HPDE6-E6E7 (cell line): ENCODE data around the gene GNAQ.
A peak's percentile ranks its signal among the peaks of the same experiment; 100 is the strongest.

Source experiments
- DNase-seq: peaks from one replicate; pipeline ENCODE4 v3.0.0; 2011; ENCODE audit warnings: missing footprints; ENCODE audit errors: extremely low spot score

The GNAQ gene

DNA sequence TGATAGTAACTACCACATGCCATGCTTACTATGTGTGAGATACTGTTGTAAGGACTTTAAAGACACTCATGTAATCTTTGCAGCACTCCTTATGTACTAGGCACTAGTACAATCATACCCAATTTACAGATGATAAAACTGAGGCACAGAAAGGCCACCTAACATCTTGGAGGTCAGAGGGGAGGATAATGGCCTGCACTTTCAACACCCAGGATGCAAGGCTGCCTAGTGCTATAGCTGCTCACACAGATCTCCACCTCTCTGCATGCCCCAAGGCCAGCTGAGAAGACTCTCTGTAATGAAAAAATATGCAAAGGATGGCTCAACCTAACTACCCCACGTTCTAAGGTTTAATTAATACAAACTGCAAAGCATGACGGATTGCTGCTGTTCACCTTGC lies 57.2 kb downstream of the GNAQ start:
- DNase-seq: no peak

DNA sequence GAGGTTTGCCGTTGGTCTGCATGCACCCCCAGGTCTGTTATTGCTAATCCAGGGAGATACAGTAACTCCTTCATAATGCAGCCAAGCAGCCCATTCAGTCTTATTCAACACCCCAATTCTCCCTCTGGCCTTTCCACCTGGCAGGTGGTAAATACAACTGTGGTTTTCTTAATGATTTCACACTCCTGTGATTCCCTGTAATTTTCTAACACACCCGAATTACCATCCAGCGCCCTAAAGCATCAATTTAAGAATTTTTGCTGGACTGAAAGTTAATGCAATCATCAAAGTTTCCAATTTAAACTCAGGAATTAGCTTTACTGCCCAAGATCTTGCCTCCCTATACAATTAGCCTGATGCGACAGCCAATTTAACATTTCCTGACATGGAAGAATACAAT lies 62.5 kb downstream of the GNAQ start:
- DNase-seq: no peak

DNA sequence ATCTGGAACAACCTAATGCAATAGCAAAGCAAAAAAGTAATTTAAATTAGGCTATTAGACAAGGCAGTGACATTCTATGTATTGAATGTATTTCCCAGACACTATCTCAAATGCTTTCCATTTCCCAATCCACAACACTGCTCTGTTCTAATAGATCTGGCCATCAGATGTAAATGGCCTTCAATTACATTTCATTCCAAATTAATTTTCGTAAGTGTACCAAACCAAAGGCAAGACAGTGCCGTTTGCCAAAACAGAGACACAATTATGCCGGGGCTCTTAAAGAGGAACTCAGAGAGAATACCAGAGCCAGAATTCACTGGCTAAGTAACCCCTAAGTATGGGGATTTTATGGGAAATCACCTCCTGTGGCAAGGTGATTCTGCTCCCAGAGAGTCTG lies 63.1 kb downstream of the GNAQ start:
- DNase-seq: no peak

DNA sequence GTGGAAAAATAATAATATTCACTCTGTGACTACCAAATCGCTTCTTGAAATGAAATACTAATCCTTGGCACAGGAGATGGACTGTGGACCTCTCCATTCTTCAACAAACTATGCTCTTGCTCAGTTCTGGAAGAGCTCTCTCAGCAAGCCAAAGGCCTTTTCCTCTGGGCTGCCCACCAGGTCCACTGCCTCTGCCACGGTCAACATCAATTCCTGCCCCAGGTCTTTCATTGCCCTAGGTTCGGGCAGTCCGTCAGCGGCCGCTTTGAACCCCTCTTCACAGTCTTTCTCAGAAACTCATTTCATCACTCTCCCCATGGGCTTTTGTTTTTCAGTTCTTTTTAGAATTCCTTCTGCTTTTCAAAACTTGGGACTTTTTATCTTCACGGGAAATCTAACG lies 64.9 kb downstream of the GNAQ start:
- no peak for DNase-seq

DNA sequence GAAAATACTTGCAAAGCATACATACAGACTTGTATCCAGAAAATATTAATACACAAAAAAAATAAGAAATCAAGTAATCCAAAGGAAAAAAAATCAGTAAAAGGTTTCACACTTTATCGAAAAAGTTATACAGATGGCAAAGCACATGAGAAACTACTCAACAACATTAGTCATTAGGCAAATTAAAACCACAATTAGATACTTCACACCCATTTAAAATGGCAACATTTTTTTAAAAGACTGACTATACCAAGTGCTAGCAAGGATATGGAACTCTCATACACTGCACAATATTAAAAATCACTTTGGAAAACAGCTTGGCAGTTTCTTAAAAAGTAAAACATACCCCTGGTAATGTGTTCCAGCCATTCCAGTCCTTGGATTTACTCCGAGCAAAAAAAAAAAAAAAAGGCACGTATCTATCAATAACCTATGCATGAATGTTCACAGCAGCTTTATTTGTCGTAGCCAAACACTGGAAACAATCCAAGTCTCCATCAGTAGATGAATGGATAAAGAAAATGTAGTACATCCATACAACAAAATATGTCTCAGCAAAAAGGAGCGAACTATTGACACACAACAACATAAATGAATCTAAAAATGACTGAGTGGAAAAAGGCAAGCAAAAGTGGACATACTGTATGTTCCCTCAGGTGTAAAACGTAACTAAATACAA lies 66.0 kb downstream of the GNAQ start:
- no peak for DNase-seq

DNA sequence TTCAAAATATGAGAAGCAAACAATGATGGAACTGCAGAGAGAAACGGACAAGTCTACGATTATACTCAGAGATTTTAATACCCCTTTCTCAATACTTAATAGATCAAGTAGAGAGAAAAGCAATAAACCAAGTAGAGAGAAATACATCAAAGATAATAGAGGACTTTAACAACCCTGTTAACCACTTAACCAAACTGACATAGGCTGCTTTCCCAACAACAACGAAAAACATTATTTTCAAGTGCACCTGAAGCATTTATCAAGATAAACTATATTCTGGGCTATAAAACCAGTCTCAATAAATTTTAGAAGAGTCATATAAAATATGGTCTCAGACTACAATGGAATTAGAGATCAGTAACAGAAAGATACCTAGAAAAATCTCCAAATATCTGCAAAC lies 67.4 kb downstream of the GNAQ start:
- no peak for DNase-seq

DNA sequence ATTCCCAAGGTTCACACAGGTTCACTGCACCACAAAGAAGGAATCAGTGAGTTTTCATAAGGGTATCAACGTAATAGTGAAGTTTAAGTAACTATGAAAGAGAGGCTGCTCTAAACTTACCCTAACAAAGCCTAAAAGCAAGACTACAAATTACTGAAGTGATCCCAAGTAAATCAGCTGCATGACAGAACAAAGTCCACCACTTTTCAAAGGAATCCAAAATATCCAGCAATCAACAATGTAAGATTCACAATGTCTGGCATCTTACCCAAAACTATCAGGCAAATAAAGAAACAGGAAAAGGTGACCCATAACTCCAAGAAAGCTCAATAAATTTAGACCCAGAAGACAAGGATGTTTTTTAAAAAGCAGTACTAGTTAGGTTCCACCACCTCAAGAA lies 70.1 kb downstream of the GNAQ start:
- no peak for DNase-seq

DNA sequence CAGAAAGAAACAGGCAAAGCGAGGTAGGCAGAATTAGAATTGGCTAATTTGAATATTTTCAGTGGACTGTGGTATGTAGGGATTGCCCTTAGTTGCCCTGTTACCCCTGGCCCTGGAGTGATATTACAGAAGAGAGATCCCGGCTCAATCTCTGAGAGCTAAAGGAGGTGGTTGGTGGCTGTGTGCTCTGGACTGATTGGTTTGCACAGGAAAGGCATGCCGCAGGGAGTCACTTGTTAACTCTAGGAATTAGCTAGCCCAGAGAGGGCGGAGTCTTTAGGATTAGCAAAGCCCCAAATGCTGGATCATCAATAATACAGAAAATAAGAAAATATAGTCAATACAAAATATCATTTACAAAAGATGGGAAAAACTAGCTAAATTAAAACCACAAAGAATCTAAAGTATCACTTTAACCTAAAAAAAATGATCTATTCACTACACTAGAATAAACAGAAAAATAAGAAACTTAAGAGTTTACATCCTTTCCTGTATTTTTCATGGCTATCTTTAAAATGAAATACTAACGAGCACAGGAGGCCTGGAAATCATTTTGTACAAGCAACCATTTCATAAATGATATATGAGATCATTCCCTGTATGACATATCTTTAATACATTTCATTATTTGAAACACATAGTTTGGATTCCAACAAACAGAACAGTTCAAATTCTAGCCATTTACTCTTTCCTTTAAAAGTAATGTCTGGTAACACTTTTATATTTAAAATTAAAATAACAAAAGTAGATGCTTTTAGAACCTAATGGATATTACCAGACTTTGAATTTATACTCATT lies 71.1 kb downstream of the GNAQ start:
- DNase-seq: no peak

DNA sequence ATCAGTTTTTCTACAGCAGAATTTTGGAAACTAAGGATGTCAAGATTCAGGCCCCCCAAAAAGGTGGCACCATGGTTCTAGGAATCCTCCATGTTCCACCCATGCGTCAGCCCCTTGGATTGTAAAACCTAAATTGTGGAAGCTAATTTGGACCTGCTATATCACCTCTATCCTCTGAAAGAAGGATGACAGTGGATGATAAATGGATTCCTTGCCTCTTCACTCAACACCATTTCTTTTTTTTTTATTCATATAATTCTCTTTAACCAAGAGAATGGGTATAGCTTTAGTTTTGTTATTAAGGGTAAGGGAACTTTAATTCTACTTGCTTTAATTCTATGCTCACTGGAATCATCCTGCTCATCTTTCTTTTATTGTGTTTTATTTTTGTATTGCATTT lies 71.8 kb downstream of the GNAQ start:
- no peak for DNase-seq

DNA sequence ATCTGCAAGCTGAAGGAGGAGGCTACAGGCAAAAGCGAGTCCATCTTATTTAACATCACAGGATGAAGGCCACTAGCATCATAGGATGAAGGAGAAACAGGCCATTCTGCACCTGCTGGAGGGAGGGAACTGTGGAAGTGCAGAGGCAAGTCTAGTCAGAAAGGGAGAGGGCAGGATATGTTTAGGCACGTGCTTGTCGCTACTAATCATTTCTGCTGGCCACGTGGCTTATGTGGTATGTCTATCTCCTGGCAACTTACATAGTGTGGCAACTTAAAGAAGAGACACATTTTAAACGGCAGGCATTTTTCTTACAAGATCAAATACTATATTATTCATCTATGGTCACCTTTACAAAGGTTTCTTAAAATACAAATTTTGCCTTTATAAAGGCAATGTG lies 74.0 kb downstream of the GNAQ start:
- peak; percentile 40 for DNase-seq

DNA sequence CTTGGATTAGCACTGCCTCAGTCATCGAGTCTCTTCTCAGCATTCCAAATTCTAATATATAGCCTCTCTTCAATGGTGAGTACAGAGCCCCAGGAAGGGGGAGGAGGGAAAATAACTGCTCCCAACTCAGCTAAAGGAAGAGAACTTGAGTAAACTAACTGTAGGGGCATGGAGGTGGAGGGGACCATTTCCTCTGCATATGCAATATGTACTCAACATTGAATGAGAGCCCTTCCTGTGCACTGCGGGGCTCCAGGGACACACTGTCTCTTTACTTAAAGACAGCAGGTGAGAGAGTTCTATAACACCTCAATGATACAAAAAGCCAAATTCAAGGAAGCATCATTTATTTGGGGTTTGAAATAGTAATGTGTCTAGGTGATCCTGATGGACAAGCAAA lies 75.1 kb downstream of the GNAQ start:
- DNase-seq: no peak

DNA sequence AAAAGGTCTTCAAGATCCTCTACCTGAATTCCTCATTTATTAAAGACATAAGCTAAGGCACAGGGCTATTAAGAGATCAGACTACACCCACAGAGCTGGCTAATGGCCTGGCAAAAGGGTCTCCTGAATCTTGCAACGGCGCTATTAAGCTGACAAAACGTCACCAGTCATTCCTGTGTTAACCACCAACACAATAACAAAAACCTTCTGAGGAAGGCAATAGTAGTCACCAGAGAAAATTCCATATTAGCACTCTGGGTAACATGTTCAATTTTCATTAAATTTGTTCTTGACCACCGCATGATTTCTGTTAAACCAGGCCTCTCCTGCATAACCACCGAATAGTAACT lies 77.0 kb downstream of the GNAQ start:
- DNase-seq: no peak

DNA sequence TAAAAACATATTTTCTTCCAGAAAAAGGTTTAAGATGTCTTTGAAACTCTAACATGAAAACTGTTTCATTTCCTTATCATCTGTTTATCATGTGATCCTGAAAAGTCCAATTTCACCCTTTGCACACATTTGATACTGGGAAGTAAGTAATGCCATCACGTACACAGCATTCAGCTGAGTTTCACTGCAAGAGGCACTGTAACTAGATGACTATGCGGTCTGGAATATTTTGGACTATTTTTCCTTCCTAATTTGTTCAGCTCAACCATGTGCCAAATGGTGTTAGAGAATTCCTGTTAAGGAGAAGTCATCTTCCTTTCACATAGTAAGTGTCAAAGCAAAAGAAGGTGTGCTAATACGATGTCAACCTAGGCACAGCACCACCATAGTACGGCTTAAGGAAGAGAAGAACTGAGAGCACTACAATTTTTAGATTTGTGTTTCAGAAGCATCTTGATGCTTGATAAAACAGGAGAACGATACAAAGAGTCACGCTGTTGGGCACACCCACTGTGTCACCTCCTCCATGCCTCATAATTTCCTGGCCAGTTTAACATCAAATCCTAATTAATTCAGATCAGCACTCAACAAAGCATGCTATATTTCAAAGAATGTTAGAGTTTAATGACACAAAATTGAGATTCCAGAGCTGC lies 77.5 kb downstream of the GNAQ start:
- DNase-seq: no peak

DNA sequence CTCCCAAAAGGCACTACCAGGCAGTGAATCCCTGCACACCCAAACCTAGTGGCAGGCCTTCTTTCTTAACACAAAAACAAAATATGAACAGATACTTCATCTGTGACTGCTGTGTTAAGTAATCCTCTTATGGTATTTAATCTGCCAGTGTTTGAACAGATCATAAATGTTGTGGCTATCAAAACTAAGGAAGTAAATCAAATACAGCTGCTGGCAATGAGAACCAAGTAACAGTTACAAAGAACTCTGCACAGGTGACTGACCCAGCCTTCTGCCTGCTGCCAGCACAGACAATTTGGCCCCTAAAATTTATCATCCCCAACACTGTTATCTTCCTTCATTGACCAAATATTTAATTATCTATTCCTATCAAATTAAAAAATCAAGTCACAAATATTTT lies 78.0 kb downstream of the GNAQ start:
- no peak for DNase-seq

DNA sequence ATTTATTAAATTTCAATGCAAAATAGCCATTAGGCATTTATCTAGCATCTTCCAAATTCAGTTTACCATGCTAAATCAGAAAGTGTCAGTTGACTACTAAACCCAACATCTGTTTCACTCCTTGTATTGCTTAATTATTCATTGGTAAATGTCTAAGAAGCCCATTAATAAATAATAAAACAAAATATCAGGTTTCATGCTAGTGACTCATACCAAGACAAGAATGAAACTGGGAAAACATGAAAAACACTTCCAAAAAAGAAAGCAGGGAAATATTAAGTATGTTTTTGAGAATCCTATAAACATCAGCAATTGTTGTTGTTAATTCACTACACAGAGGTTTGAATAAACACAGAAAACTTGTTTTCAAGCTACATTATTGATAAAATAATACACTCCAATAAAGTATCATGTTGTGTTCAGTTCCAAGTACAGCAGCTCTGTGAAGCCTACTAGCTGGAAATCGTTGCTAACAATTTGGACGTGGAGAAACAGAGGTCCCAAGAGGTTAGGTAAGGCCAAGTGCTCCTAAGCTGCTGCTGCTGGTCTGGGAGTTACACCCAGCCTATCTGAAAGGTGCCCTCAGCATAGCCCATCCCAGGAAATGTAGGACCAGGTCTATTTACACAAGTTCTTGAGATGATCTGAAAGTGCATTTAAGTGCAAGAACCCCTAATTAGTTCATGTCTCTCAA lies 78.8 kb downstream of the GNAQ start:
- peak; percentile 23 for DNase-seq

DNA sequence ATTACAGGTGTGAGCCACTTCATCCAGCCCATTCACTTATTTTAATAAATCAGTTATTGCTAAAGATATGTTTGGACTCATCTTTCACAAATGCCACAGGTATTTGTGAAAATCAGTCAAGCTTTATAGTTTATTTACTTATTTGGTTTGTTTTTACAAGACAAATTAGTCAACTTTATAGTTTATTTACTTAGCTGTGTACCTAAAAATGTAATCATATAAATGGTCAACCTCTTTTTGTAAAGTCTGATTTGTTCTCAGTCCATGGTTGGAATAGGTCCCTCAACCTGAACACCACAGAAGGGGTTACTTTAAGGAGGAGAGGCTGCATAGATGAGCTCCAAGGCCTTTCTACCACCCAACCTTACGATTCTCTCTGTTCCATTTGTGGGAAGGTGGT lies 80.2 kb downstream of the GNAQ start:
- no peak for DNase-seq

DNA sequence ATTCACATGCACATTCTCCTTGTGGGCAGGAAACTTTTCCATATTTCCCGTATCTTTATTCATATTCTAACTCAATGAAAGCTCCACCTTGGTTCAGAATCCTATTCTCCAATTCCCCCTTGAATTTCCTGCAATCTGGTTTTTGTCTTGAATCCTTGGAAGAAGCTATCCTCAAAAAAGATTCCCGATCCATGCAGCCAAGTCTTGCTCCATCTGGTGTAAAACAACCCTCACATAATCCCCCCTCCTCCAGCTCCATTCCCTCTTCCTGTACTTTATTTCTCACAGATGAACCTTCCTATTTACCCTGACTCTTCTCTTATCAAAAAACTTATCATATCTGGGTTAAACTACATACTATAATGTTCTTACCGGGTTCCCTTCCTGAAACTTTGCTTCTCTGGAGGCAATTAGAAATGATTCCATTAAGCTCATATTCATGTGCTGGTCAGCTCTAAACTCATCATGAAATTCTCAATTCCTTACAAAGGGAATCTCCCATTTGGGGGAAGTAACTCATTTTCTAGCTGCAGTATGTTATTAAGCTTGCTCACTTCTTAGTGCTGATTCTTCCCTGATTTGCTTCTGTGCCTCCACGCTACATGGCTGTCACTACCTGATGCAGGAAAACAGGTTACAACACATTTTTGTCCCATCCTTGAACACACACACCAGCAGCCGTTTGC lies 81.7 kb downstream of the GNAQ start:
- no peak for DNase-seq

DNA sequence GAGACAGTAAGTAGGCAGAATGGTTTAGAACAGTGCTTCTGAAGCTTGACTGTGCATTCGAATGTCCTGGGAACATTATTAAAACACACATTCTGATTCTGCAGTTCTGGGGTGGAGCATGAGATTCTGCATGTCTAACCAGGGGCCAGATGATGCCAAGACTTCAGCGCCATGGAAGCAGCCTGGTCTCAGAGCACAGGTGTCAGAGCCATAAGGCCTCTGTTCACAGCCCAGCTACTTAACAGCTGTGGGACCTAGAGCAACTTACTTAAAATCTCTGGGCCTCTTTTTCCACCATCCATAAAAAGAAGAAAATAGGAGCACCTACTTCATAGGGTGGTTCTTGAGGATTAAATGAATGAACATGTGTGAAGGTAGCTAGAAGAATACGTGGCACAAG lies 84.0 kb downstream of the GNAQ start:
- DNase-seq: no peak

DNA sequence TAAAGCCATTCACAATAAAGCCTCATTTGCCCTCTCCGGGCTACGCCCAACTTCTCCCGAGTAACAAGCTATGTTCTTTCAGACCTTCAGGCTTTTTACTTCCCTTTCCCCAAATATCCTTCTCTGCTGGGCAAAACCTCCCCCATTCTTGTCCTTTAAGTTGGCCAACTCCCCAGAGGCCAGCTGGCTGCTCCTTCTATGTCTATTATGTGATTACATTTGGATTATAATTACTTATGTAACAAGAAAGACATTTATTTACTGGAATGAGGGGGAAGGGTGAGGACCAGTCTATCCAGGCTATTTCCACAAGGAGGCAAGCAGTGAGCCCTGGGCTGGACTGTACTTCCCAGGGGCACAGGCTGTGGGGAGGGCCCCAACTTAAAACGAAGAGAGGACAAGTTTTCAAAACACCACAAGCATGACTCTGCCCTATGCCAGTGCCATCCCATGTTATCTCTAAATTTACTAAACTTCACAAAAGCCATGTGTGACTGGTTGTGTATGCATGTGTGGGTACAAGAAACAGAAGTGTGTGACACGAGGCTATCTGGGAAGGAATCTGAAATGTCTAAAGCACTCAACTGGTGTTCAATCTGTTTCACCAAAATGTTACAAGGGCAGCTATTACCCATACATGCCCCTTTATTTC lies 84.5 kb downstream of the GNAQ start:
- no peak for DNase-seq

DNA sequence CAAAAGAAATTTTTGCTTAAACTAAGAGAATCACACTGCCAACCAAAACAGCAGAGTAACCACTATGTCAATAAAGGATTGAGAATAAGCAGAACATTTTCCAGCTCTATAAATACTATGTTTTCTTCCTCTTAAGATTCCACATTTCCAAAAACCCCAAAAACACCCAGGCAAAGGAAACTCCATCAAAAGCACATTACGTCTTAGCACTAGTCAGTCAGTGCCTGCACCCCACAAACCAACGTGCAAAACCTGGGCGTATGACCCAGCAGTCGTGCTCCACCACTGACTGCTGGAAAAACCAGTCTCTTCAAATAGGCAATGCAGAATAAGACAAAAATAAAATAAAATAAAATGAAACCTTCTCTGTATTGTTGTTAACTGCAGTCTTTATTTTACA lies 85.3 kb downstream of the GNAQ start:
- DNase-seq: no peak

DNA sequence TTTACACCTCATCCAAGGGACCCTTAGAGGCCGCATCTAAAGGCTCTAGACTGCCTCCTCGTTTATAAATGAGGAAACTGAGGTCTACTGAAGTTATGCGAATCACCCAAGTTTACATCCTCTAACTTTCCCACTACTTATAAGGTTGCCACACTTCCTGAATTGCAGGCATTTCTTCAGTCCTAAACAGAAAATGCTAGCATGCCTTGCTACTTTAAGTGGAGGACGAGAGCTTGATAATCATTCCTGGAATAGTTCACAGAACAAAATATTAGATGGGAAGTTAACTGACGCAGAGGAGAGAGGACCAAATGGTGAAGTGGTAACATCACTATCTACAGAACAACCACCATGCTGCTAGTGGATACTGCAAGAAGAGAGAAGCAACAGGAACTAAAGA lies 85.8 kb downstream of the GNAQ start:
- no peak for DNase-seq
